ENCODE results near the gene SHB. TPM values are rescaled to one million over a fixed set of nuclear protein-coding genes. Genes with fewer than 3 reads are reported as not detected.

Gene SHB
- total RNA-seq, 4 donors from 2014 or later, result 17.7 to 31.4 (median 24.2) TPM

- intact Hi-C loops (cut with DNase I), result loop anchor here (10.0 kb wide), 1 partner anchor 310 kb away; the partner anchor contains the start of gene TOMM5
- Histone ChIP-seq H3K4me1 (peaks cover 7 to 33% (median 15%) of the 10 kb centered on the region in 3 donors), H3K36me3 (peaks cover 0 to 6% (median 0%) of the 10 kb centered on the region in 3 donors), H3K27ac (peak overlapping the region in 3 of 4 donors; percentile 87 to 93 (median 92)), H3K27me3 (no peaks in the 10 kb centered on the region), H3K4me3 (peak overlapping the region in 3 of 4 donors; percentile 73 to 86 (median 84)), H3K9me3 (no peaks in the 10 kb centered on the region)
- DNase-seq, result no peak
- TF ChIP-seq POLR2A (IDR thresholded peaks at IDR 0.05) (no peak), CTCF (IDR thresholded peaks at IDR 0.05) (no peak)
- WGBS, 2 donors, result 71% methylated on average over 9 to 10 of the region's 10 CpGs
Observed at GRCh38 chr9:37905131-37905505, 163.9 kb downstream of the SHB start.

GRCh38 chr9:37904445-37905130 lies 164.4 kb downstream of the SHB start:
- peak overlapping the region; percentile 53 to 86 (median 78) for H3K4me3 ChIP-seq
- no peaks in the 10 kb centered on the region for H3K27me3 ChIP-seq
- peaks cover 0 to 8% (median 0%) of the 10 kb centered on the region in 3 donors for H3K36me3 ChIP-seq
- no peak for DNase-seq
- peak overlapping the region; percentile 80 to 93 (median 90) for H3K27ac ChIP-seq
- peaks cover 7 to 33% (median 15%) of the 10 kb centered on the region in 3 donors for H3K4me1 ChIP-seq
- no peaks in the 10 kb centered on the region for H3K9me3 ChIP-seq
- 39 to 47% methylated on average over 14 to 16 of the region's 36 CpGs for WGBS, 2 donors
- intact Hi-C loops (cut with DNase I), result loop anchor here (10.0 kb wide), 1 partner anchor 310 kb away; the partner anchor contains the start of gene TOMM5
- TF ChIP-seq POLR2A (IDR thresholded peaks at IDR 0.05), result no peak
- TF ChIP-seq CTCF (IDR thresholded peaks at IDR 0.05), result no peak

- TF ChIP-seq CTCF (IDR thresholded peaks at IDR 0.05), result peak; percentile 84 to 97 (median 94)
- TF ChIP-seq POLR2A (IDR thresholded peaks at IDR 0.05), result peak in 2 of 4 donors; percentile 48 to 77
- Histone ChIP-seq H3K36me3 (peaks cover 0 to 15% (median 0%) of the 10 kb centered on the region in 3 donors), H3K27ac (peak within 1 kb of the TSS; percentile 80 to 93 (median 90)), H3K4me3 (peak within 1 kb of the TSS; percentile 53 to 86 (median 78)), H3K27me3 (no peaks in the 10 kb centered on the region), H3K9me3 (no peaks in the 10 kb centered on the region), H3K4me1 (peaks cover 7 to 33% (median 15%) of the 10 kb centered on the region in 3 donors)
- DNase-seq, result peak; percentile 55
- WGBS, 2 donors, result 0 to 1% methylated on average over 5 to 28 of the region's 84 CpGs
- intact Hi-C loops (cut with DNase I), result loop anchor here (10.0 kb wide), 1 partner anchor 309 kb away; the partner anchor contains the start of gene TOMM5
Observed at GRCh38 chr9:37903647-37904444, 165.2 kb downstream of the SHB start, which contains the start of gene SLC25A51. TSS of gene SLC25A51 (minus strand) at chr9:37904127. CDS start at chr9:37888550, 15,577 bp downstream.

GRCh38 chr9:37902796-37903646 lies 166.0 kb downstream of the SHB start:
- no peak for TF ChIP-seq POLR2A (IDR thresholded peaks at IDR 0.05)
- TF ChIP-seq CTCF (IDR thresholded peaks at IDR 0.05), result no peak
- Histone ChIP-seq H3K36me3 (peaks cover 0 to 24% (median 0%) of the 10 kb centered on the region in 3 donors), H3K4me1 (peaks cover 7 to 33% (median 15%) of the 10 kb centered on the region in 3 donors), H3K9me3 (no peaks in the 10 kb centered on the region), H3K4me3 (peak overlapping the region; percentile 53 to 86 (median 78)), H3K27me3 (no peaks in the 10 kb centered on the region), H3K27ac (peak overlapping the region; percentile 80 to 93 (median 90))
- 6 to 9% methylated on average over 12 to 13 of the region's 17 CpGs for WGBS, 2 donors
- DNase-seq, result no peak
- intact Hi-C loops (cut with DNase I), result loop anchor here (10.0 kb wide), 1 partner anchor 308 kb away; the partner anchor contains the start of gene TOMM5
